Endodermal cell (in vitro differentiated cells): ENCODE results near the gene ERMAP. TPM values are rescaled to one million over a fixed set of nuclear protein-coding genes. Genes with fewer than 3 reads are reported as not detected.
A peak's percentile ranks its signal among the peaks of the same experiment; 100 is the strongest.
"Not testable (repeated sequence)": the region's sequence is repeated elsewhere in the genome, so short reads cannot be mapped to it uniquely, and the experiment has no call there.

Experiments
- DNase-seq: peaks from one replicate; pipeline ENCODE4 v3.0.0-alpha.2; 2017
- H3K27ac ChIP-seq: 2 replicates; pipeline ENCODE4 v1.5.1; 2013; ENCODE audit warnings: mild to moderate bottlenecking, low read depth, low read length, moderate library complexity
- H3K27me3 ChIP-seq: 2 replicates; pipeline ENCODE4 v1.6.1; 2013; ENCODE audit warnings: mild to moderate bottlenecking, low read length, moderate library complexity; ENCODE audit not compliant: insufficient read depth, control insufficient read depth, poor library complexity, severe bottlenecking
- H3K36me3 ChIP-seq: 2 replicates; pipeline ENCODE4 v1.7.0; 2013; ENCODE audit warnings: mild to moderate bottlenecking, low read length, moderate library complexity; ENCODE audit not compliant: control insufficient read depth, insufficient read depth
- H3K4me1 ChIP-seq: one replicate; pipeline ENCODE4 v1.7.0; 2013; ENCODE audit warnings: low read length; ENCODE audit not compliant: control insufficient read depth, insufficient read depth
- H3K4me3 ChIP-seq: 2 replicates; pipeline ENCODE4 v1.5.1; 2013; ENCODE audit warnings: mild to moderate bottlenecking, low read length, moderate library complexity
- H3K9ac ChIP-seq: 2 replicates; pipeline ENCODE4 v1.6.1; 2013; ENCODE audit warnings: mild to moderate bottlenecking, low read length, moderate library complexity; ENCODE audit not compliant: poor library complexity, severe bottlenecking; ENCODE audit errors: extremely low read depth
- H3K9me3 ChIP-seq: 2 replicates; pipeline ENCODE4 v1.6.1; 2013; ENCODE audit warnings: mild to moderate bottlenecking, low read length, moderate library complexity; ENCODE audit not compliant: control insufficient read depth
- H3K27ac Mint-ChIP-seq: 2 replicates; pipeline ENCODE4 v1.8.0; 2020; ENCODE audit warnings: mixed read lengths
- H3K27me3 Mint-ChIP-seq: 2 replicates; pipeline ENCODE4 v1.8.0; 2021; ENCODE audit warnings: mild to moderate bottlenecking, mixed read lengths; ENCODE audit not compliant: insufficient read depth
- H3K36me3 Mint-ChIP-seq: 2 replicates; pipeline ENCODE4 v1.8.0; 2020; ENCODE audit warnings: low read depth, mixed read lengths
- H3K4me1 Mint-ChIP-seq: 2 replicates; pipeline ENCODE4 v1.8.0; 2020; ENCODE audit warnings: mixed read lengths
- H3K4me3 Mint-ChIP-seq: 2 replicates; pipeline ENCODE4 v1.8.0; 2020; ENCODE audit warnings: mild to moderate bottlenecking, moderate library complexity, mixed read lengths
- H3K9me3 Mint-ChIP-seq: 2 replicates; pipeline ENCODE4 v1.8.0; 2020; ENCODE audit warnings: mild to moderate bottlenecking, mixed read lengths
- CTCF ChIP-seq: fragments of 200-600 bp; sonication (generic); conservative IDR thresholded peaks from 2 replicates; pipeline ENCODE4 v1.5.0; 2021; ENCODE audit warnings: antibody characterized with exemption, mild to moderate bottlenecking
- whole genome bisulfite sequencing, 2 experiments: methylation state at CpG; one replicate each; pipeline versions ENCODE4 v1.1.5 to v1.1.7; 2013; ENCODE audit warnings: missing lambda C conversion rate in 2 of 2, mixed read lengths in 1 of 2; ENCODE audit not compliant: insufficient coverage in 1 of 2, insufficient read length in 1 of 2; 5-methylcytosine and 5-hydroxymethylcytosine counted together
- total RNA-seq, 2 donors: library from RNA; stranded (reverse); fragmentation: NEBNext Ultra II Directional in 1 of 2; extraction: Animal tissue kit (Norgen Biotek cat#: 25700) in 1 of 2; gene quantifications; 2 replicates in 1 of 2; 3 replicates in 1 of 2; pipeline ENCODE4 v1.2.1, GENCODE V29; 2021

ERMAP gene
- total RNA-seq, 2 donors from 2014 or later = 5.1 to 5.7 TPM

GRCh38 chr1:42860339-42861013 lies 43.6 kb downstream of the ERMAP start:
- H3K9ac ChIP-seq = no peak overlapping the region
- peaks cover 44% of the 10 kb centered on the region for H3K9me3 Mint-ChIP-seq
- peaks cover 8% of the 10 kb centered on the region for H3K9me3 ChIP-seq
- H3K4me3 ChIP-seq = no peak overlapping the region
- H3K27ac Mint-ChIP-seq = peak overlapping the region; percentile 8
- H3K27me3 ChIP-seq = no peaks in the 10 kb centered on the region
- peaks cover 11% of the 10 kb centered on the region for H3K27me3 Mint-ChIP-seq
- WGBS, 2 experiments = 86 to 88% methylated on average over 4 of the region's 4 CpGs
- no peak overlapping the region for H3K4me3 Mint-ChIP-seq
- peak; percentile 63 for TF ChIP-seq CTCF
- H3K36me3 Mint-ChIP-seq = peaks cover 18% of the 10 kb centered on the region
- H3K27ac ChIP-seq = no peak overlapping the region
- H3K36me3 ChIP-seq = no peaks in the 10 kb centered on the region
- peaks cover 5% of the 10 kb centered on the region for H3K4me1 Mint-ChIP-seq
- H3K4me1 ChIP-seq = no peaks in the 10 kb centered on the region
- DNase-seq = peak; percentile 82

DNA sequence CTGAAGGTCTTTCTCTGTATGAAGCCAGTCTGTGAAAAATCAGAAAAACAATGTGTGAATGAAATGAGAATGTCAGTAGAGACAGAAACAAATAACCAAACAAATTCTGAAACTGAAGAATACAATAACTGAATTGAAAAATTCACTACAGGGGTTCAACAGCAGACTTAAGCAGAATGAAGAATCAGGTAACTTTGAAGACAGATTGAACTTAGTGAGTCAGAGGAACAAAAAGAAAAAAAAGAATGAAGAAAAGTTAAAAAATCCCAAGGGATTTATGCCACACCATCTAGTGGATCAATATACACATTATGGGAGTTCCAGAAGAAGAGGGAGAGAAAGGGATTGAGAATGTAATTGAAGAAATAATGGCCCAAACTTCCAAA lies 44.1 kb downstream of the ERMAP start:
- DNase-seq = no peak
- Mint-ChIP-seq H3K27ac (no peak overlapping the region), H3K27me3 (peaks cover 7% of the 10 kb centered on the region), H3K9me3 (peaks cover 44% of the 10 kb centered on the region), H3K4me1 (peaks cover 5% of the 10 kb centered on the region), H3K4me3 (no peak overlapping the region), H3K36me3 (peaks cover 18% of the 10 kb centered on the region)
- Histone ChIP-seq H3K27ac (no peak overlapping the region), H3K27me3 (no peaks in the 10 kb centered on the region), H3K9ac (no peak overlapping the region), H3K9me3 (peaks cover 8% of the 10 kb centered on the region), H3K4me3 (no peak overlapping the region), H3K4me1 (no peaks in the 10 kb centered on the region), H3K36me3 (no peaks in the 10 kb centered on the region)
- no peak for TF ChIP-seq CTCF

DNA sequence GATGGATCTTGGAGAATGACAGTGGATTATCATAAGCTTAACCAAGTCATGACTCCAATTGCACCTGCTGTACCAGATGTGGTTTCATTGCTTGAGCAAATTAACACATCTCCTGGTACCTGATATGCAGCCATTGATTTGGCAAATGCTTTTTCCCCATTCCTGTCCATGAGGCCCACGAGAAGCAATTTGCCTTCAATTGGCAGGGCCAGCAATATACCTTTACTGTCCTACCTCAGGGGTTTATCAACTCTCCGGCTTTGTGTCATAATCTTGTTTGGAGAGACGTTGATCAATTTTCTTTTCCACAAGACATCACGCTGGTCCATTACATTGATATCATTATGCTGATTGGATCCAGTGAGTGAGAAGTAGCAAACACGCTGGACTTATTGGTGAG lies 49.6 kb downstream of the ERMAP start:
- Mint-ChIP-seq H3K27ac (no peak overlapping the region), H3K4me1 (no peaks in the 10 kb centered on the region), H3K36me3 (no peaks in the 10 kb centered on the region), H3K9me3 (no peaks in the 10 kb centered on the region), H3K4me3 (no peak overlapping the region), H3K27me3 (peaks cover 4% of the 10 kb centered on the region)
- 90 to 96% methylated on average over 3 to 5 of the region's 5 CpGs for WGBS, 2 experiments
- Histone ChIP-seq H3K27me3 (no peaks in the 10 kb centered on the region), H3K36me3 (no peaks in the 10 kb centered on the region), H3K9me3 (no peaks in the 10 kb centered on the region), H3K4me1 (no peaks in the 10 kb centered on the region), H3K27ac (no peak overlapping the region), H3K9ac (no peak overlapping the region), H3K4me3 (no peak overlapping the region)
- no peak for TF ChIP-seq CTCF
- DNase-seq = no peak

DNA sequence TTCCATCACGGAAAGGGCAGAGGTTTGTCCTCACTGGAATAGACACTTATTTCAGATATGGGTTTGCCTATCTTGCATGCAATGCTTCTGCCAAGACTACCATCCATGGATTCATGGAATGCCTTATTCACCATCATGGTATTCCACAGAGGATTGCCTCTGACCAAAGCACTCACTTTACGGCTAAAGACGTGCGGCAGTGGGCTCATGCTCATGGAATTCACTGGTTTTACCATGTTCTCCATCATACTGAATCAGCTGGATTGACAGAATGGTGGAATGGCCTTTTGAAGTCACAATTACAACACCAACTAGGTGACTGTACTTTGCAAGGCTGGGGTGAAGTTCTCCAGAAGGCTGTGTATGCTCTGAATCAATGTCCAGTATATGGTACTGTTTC lies 51.5 kb downstream of the ERMAP start:
- not testable (repeated sequence) for H3K4me1 Mint-ChIP-seq, H3K9ac ChIP-seq, H3K27ac Mint-ChIP-seq, H3K9me3 Mint-ChIP-seq, H3K27me3 Mint-ChIP-seq, H3K27ac ChIP-seq, DNase-seq, H3K4me3 ChIP-seq, H3K36me3 Mint-ChIP-seq, H3K4me1 ChIP-seq, H3K27me3 ChIP-seq, H3K36me3 ChIP-seq, H3K4me3 Mint-ChIP-seq
- H3K9me3 ChIP-seq = peaks cover 12% of the 10 kb centered on the region
- 88 to 94% methylated on average over 3 to 4 of the region's 4 CpGs for WGBS, 2 experiments

DNA sequence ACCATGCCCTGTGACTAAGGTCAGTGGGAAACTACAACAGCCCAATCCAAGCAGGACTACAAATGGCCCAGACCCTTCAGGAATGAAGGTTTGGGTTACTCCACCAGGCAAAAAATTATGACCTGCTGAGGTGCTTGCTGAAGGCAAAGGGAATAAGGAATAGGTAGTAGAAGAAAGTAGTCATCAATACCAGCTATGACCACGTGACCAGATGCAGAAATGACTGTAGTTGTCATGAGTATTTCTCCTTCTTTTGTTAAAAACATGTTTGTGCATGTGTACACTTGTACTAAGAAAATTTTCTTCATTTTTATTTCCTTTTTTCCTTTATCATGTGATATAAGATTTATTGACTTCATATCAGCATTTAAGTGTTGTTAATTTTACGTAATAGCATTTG lies 52.3 kb downstream of the ERMAP start:
- not testable (repeated sequence) for H3K27me3 Mint-ChIP-seq, H3K36me3 ChIP-seq, H3K36me3 Mint-ChIP-seq, H3K4me1 ChIP-seq, H3K4me3 ChIP-seq, H3K27ac Mint-ChIP-seq, H3K9ac ChIP-seq, H3K4me3 Mint-ChIP-seq, H3K27ac ChIP-seq, H3K27me3 ChIP-seq, H3K4me1 Mint-ChIP-seq, DNase-seq
- H3K9me3 ChIP-seq = peaks cover 13% of the 10 kb centered on the region
- 90 to 100% methylated on average over 1 to 2 of the region's 2 CpGs for WGBS, 2 experiments
- peaks cover 13% of the 10 kb centered on the region for H3K9me3 Mint-ChIP-seq
